GM21423 (cell line): ENCODE measurements around the gene SLX9.
"Not testable (repeated sequence)": the region's sequence is repeated elsewhere in the genome, so short reads cannot be mapped to it uniquely, and the experiment has no call there.

ENCODE experiments used
- ATAC-seq: cut with Tn5 transposase; IDR thresholded peaks from one replicate; pipeline ENCODE4 v1.9.1; 2021; ENCODE audit warnings: mild to moderate bottlenecking, moderate library complexity; ENCODE audit not compliant: unreplicated experiment

Gene SLX9

DNA sequence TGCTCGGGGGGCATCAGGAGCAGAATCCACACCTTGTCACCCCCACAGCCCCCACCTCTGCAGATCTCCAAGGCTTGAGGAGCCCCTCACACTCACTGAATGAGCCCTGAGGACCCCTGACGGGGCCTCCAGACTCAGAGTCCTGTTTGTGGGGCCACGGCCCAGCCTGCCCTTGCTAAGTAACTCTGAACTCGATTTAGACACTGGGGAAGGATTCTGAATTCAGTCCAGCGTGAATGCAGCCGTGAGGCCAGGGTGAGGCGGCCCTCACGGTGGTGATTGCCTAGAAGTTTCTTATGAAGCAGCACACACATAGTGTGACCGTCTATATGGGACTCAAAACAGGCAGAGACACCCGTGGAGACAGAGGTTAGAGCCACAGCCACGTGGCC lies 75.6 kb downstream of the SLX9 start:
- ATAC-seq: no peak

DNA sequence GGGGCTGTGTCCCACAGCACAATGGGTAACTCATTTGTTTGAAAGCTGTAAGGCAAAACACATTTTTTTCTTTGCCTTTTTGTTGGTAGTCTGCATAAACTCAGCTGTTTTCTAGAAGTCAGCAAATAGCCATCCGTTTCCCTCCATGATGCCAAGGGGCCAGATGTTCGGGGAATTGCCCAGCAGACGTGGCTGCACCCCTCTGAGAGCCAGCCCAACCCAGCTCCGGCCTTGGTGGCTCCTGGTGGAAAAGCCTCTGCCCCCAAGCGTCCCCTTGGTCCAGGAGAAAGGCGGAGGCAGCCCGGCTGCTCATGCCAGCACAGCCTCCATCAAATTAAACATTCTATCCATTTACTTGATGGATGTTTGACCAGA lies 76.2 kb downstream of the SLX9 start:
- no peak for ATAC-seq

DNA sequence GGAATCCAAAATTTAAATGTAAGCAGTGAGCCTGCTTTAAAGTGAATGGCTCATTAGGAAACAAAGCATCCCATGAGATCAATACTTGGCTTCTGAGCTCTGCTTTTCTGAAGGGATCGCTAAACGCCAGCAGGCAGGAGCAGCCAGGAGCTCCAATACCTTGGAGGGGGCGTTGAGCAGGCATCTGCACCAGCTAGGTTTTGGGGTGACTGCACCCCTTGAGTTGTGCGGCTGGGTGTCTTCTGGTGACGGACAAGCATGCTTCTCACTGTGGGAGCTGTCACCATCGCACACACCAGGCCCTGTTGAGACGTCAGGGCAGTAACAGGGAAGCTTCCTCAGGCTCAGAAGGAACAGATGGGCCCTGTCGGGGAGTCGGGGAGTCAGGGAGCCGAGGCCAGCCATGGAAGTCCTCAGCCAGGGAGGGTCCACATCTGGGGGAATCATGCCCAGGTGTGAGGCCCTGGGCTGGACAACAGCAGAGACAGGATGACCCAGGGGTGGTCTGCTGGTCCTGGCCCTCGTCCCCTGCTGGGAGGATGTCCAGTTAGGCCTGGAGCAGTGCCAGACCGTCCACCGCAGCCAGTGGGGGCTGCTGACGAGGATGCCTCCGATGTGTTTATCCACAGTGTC lies 76.7 kb downstream of the SLX9 start:
- ATAC-seq: no peak

DNA sequence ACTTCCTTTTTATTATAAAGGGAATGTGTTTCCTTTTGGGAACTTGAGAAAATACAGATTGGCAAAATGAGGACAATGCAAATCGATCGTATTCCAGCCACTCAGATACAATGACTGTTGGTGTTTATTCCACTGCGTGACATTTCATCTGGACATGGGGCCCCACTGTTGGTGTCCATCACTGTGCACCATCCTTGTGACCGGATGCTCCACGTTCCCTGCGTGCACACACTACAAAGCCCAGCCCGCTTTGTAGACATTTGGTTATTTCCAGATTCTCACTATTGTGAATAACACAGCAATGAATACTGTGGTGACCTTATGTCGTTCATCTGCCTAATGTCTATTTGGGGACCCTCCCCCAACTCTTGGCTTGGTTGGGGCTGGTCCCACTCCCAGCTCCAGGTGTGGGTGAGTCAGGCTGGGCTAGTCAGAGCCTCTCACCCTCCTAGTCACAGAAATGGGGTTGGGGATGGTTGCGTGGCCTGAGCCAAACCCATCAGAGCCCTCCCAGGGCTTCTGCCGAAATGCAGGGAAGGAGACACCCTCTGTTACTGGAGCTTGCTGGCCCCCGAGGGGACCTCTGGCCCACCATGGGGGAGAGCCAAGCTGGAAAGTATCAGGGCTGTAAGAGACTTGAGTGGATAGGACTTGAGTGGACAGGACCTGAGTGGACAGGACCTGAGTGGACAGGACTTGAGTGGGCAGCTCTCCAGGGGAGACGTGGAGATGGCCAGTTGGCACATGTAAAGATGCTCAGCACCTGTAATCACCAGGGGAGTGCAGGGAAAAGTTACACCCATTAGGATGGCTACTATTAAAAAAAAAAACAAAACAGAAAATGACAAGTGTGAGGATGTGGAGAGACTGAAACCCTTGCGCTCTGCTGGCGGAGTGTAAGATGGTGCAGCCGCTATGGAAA lies 77.5 kb downstream of the SLX9 start:
- ATAC-seq: no peak

DNA sequence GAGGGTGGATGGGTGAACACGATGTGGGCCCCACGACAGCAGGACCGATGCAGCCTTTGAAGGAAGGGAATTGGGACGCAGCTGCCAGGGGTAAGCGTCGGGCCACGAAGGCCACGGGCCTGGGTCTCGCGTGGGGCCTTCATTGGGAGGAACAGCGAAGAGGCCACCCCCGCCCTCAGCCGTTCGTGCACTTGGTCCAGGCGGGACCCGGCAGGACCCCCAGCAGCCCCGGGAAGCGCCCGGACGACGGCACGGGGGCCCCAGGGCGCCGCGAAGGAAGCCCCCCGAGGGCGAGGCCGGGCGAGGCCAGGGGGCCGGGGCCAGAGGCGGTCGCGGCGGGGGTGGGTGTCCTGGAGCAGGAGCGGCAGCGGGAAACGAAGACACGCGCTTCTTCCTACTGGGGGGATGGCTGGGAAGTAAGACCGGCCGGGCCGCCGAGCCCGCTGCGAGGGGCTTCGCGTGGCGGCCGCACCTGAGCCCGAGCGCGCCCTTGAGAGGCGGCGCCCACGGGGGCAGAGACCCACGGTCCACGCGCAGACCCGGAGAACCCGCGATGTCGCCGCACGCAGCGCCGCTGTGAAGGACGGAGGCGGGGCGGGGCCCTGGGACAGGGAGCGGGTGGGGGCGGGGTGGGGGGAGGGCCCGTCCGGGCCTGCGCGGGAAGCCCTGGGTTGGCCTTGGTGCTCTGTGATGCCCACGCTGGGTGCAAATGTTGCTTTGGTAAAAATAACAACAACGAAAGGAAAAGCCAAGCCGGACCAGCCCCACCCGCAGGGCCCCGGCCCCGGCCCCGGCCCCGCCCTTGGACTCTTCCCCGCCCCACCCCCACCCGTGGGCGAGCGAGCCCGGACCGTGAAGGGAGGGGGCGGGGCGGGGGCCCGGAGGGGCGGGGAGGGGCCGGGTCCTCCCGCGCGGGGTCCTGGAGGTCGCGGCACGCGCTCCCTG lies 78.6 kb downstream of the SLX9 start:
- no peak for ATAC-seq

DNA sequence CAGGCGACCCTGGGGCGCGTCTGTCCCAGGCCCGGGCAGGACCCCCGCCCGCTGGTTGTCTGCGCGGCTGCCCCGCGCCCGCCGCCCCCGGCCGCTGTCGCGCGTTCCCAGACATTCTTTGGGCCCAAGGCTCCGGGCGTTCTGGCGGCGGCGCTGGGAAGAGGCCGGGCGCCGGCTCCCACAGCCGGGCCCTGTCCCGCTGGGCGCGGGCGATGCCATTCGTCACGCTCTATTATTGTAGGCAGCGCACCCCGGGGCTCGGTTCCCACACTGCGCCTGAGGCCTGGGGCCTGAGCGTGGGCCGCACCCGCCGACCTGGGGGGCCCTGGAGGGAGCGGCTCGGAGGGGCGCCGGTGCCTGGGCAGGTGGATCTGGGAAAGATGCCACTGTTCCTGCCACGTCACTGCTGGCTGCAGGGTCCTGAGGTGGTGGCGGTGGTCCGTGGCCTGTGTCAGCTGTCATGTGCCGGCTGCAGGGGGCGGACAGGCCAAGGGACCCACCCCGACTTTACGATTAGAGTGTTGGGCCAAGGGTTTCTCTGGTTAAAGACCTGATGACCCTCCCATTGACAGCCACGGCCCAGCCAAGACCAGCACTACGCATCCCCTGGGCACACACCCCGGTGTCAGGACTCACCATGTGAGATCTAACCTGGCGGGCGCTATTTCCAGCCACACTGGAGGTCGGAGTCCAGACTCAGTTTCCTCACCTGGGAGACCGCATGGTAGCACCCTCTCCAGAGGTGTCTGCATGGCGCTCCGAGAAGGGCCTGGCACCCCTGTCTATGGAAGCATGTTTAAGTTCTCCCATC lies 79.5 kb downstream of the SLX9 start:
- ATAC-seq: no peak

DNA sequence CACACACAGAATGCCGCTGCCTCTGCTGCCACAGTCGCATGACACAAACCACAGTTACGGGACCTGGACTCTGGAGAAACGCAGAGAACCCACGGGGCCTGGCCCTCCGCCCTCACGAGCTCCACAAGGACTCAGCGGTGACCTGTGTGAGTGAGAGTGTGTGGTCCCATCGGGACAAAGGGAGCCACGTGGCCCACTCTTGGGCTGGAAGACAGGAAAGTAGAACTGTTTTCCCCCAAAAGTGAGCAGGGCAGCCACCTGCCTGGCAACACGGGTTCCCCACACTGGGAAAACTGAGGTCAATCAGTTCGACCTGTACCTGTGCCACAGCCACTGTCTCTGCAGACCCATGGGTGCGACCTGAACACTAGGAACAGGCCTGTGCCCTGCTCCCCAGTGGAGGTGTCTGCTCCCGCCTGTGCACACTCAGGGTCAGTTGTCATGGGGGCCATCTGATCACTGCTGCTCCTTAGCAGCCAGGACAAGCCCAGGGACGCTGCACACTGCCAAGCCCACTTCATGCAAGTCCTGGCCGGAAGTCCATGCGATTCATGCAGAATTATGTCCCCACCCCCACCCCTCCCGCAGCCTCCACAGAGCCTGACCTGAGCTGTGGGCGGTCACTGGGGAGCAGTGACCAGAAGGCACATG lies 80.2 kb downstream of the SLX9 start:
- no peak for ATAC-seq

DNA sequence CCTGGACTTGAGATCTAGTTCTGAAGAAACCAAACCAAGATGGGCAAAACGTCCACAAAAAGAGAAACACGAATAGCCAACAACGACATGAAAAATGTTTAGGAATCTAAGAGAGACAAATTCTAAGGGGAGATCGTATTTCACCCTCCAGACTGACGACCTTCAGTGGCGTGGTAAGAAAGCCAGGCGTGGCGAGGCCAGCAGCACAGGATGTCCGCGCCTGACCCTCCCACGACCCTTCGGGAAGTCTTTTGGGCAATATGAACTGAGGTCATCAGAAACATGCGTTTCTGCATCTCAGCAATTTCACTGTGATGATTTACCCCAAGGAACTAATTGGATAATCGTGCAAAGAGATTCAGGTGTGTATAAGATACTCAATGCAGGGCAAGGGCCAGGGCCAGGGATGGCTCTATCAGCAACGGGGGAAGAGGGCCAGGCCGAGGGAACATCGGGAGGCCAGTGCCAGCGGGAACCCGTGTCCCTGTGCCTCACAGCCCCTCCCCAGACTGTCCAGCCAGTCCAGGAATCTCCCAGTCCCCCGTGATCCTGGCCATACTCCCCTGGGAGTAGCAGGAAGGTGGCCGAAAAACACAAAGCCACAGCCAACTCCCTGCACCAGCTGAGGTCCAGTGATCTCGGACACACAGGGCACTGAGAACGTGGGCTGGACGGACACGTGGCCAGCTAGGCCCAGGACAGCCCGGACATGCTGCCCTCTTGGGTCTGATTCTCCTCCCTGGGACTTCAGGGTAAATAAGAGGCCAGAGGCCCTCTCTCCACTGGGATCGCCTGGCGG lies 81.0 kb downstream of the SLX9 start:
- no peak for ATAC-seq

DNA sequence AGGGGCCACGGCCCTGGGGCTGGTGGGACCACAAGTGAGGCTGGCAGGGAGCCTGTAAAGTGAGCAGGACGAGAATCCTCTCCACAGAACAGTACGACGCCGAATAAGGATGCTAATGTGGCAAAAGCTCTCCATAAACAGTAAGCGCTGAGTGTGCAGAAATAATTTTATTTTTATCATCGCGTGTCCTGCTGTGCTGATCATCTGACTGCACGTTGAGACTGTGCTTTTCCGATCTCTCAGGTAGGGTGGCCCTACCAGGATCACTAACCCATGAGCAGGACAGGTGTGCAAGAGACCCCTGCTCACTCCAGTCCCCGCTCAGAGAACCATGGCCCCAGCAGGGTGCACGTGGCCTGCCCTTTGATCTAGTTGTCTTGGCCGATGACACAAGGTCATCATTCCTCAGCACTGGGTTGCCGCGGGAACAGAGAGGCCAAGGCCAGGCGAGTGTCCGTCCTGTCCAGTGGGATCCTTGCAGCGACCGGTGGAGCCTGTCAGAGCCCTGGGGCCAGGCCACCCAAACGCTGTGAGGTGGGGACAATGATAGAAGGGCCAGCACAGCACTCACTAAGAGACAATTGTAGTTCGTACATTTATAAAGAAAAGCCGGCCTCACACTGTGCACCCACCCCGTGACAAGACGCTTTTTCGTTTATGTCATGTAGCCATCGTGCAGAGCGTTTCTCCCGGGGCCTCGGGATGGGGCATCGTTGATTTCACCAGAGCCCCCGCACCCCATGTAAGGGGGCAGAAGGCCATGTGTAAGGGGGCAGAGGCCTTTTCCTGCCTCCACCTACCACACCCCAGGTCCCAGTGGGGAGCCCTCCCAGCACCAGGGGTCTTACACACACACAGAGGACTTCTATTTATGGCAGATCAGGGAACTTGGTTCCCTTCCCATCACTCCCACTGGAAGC lies 81.9 kb downstream of the SLX9 start:
- no peak for ATAC-seq

DNA sequence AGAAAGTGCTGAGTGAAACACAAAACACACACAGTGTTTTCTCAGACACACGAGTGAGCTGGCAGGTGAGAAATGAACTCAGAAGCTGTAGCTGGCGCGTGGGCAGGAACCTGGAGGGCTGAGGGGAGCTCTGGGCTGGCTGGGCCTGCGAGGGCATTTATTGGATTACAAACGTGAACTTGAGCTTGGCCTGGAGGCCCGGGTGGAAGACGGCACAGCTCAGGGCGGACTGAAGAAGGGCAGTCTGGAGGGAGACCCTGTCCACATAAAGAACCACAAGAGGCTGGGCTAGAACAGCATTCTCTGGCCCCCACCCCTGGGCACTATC lies 82.5 kb downstream of the SLX9 start:
- no peak for ATAC-seq

DNA sequence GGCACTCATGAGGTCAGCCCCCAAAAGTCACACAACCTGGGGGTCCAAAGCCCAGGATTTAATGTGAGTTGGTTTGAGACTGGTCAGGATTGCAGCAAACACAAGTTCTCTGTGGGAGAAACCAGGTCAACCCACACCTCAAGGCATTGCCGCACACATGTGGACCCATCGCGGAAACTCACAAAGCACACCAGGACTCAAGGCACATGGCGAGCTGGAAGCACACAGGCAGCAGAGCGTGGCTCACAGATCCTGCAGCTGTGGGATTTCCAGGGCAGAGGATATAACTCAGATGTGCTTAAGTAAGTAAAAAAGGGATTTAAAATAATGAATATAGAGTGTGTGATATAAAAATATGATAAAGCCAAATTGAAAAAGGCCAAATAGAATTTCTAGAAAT lies 82.9 kb downstream of the SLX9 start:
- no peak for ATAC-seq

DNA sequence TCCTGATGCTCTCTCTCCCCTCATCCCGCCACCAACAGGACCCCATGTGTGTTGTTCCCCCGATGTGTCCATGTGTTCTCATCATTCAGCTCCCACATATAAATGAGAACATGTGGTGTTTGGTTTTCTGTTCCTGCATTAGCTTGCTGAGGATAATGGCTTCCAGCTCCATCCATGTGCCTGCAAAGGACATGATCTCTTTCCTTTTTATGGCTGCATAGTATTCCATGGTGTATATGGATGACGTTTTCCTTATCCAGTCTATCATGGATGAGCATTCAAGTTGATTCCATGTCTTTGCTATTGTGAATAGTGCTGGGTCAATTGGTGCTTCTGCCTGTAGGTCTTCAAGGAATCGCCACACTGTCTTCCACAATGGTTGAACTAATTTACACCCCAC lies 84.7 kb downstream of the SLX9 start:
- not testable (repeated sequence) for ATAC-seq

DNA sequence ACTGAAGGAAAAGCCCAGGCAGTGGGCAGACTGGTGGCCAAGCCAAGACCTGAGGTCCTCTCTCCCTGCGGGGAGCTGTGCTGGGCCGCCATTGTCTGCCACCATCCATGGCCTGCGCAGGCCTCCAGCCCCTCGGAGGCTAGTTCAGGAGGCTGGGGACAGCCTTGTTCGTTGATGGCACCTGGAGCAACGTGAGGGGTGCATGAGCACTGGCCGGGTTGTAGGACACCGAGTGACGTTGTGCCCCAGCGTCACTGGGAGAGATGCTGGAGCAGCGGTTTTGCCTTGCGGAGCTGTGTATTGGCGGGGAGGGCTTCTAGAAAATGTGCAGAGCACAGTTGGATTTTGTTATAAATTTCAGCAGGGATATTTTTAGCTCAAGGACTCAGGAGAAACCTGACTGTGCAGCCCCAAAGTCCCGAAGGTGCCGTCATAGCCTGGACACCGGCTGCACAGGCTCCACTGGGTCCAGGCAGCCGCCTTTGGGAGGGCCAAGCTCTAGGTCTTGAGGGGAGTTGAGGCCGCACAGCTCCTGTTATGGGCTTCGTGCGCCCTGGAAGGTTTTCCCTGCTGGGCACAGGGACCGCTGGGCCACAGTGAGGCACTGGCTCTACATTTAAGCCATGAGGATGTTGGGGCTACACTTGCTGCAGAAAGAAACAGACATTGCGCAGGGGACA lies 86.4 kb downstream of the SLX9 start:
- no peak for ATAC-seq
